ENCODE data around the gene FAM50A. TPM values are rescaled to one million over a fixed set of nuclear protein-coding genes. Genes with fewer than 3 reads are reported as not detected.

The FAM50A gene
- total RNA-seq, 2 donors from 2014 or later = 52.8 to 63.4 TPM

DNA sequence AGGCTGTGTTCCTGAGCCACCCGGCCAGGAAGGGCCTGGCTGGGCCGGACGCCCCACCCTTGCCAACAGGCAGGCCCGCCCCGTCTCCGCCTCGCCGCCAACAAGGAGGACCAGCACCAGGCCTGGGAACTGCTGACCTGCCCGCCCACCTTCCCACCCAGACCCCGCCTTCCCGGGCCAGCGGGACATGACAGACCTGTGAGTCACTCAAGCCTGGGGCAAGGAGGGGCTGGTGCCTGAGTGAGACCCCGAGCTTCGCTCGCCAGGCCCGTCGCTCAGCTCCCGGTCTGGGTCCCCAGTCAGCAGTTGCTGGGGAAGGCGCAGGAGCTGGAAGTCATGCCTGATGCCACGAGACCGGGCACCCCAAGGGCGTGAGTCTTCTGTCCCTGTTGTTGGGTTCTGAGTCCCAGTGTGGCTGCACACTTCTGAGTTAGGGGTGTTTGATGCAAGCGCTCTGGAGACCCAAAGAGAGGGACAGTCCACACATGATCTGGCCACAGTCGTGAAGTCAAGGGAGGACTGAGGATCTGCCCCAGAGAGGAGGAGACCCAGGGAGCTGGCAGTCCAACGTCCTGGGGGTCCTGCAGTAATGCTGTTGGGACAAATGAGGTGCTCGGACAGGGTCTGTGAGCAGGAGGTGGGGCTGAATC lies 34.6 kb upstream of the FAM50A start, which contains the start of gene DNASE1L1:
DNASE1L1 (minus strand) TSS at position 33 of the 650 bp plus-strand sequence. CDS start 3,686 bp downstream, outside the sequence.
- H3K27ac ChIP-seq = peak within 1 kb of the TSS; percentile 83 to 84
- peak; percentile 73 for DNase-seq (ENCODE audit: low spot score)
- ATAC-seq (ENCODE audit: insufficient number of reproducible peaks, low FRiP score, low read depth) = peak; percentile 60
- TF ChIP-seq, protein P1, sequence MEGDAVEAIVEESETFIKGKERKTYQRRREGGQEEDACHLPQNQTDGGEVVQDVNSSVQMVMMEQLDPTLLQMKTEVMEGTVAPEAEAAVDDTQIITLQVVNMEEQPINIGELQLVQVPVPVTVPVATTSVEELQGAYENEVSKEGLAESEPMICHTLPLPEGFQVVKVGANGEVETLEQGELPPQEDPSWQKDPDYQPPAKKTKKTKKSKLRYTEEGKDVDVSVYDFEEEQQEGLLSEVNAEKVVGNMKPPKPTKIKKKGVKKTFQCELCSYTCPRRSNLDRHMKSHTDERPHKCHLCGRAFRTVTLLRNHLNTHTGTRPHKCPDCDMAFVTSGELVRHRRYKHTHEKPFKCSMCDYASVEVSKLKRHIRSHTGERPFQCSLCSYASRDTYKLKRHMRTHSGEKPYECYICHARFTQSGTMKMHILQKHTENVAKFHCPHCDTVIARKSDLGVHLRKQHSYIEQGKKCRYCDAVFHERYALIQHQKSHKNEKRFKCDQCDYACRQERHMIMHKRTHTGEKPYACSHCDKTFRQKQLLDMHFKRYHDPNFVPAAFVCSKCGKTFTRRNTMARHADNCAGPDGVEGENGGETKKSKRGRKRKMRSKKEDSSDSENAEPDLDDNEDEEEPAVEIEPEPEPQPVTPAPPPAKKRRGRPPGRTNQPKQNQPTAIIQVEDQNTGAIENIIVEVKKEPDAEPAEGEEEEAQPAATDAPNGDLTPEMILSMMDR (IDR thresholded peaks at IDR 0.05) = no peak
- H3K36me3 ChIP-seq = no peaks in the 10 kb centered on the region
- H3K27me3 ChIP-seq (replicated peaks; ENCODE audit: insufficient read depth) = no peaks in the 10 kb centered on the region
- H3K4me3 ChIP-seq = peak within 1 kb of the TSS; percentile 73
- H3K4me1 ChIP-seq (ENCODE audit: control insufficient read depth in 1 of 2, low read depth in 2 of 2) = peaks cover 3 to 28% of the 10 kb centered on the region in 2 donors
- no peaks in the 10 kb centered on the region for H3K9me3 ChIP-seq

DNA sequence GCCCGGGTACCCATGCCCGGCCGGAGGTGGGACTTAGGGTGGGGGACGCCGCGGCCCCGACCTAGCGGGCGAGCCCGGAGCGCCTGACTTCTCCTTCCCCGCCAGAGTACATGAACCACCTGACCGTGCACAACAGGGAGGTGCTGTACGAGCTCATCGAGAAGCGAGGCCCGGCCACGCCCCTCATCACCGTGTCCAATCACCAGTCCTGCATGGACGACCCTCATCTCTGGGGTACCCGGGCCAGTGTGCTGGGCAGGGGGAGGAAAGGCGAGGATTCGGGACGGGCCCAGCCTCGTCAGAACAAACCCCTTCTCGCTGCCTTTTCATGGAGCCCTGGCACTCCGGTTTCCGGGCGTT lies 32.0 kb upstream of the FAM50A start:
- H3K9me3 ChIP-seq = no peaks in the 10 kb centered on the region
- DNase-seq (ENCODE audit: low spot score) (no peak), ATAC-seq (ENCODE audit: insufficient number of reproducible peaks, low FRiP score, low read depth) (peak; percentile 53)
- no peaks in the 10 kb centered on the region for H3K36me3 ChIP-seq
- peak overlapping the region; percentile 83 for H3K4me3 ChIP-seq
- H3K27me3 ChIP-seq (replicated peaks; ENCODE audit: insufficient read depth) = no peaks in the 10 kb centered on the region
- H3K27ac ChIP-seq = peak overlapping the region; percentile 82 to 91
- H3K4me1 ChIP-seq (ENCODE audit: control insufficient read depth in 1 of 2, low read depth in 2 of 2) = peaks cover 3 to 28% of the 10 kb centered on the region in 2 donors
- TF ChIP-seq, protein P1 (IDR thresholded peaks at IDR 0.05) = no peak

DNA sequence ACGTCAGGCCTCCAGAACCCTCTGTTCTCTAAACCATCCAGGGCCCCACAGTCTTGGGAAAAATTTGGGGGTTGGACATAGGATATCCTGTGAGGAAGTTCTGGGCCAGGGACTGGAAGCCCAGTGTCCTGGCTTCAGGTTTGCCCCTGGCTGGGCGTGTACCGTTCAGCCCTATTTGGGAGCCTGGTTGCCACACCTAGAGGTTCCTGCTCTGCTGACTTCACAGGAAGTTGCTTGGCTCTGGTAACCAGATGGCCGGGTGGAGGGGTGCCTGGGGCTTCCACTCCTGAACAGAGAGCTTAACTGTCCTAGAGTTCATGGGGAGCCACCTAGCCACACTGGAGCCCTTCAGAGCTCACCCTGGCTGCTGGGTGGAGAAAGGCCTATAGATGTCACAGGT lies 31.5 kb upstream of the FAM50A start:
- DNase-seq (ENCODE audit: low spot score) (no peak), ATAC-seq (ENCODE audit: insufficient number of reproducible peaks, low FRiP score, low read depth) (no peak)
- peaks cover 3 to 28% of the 10 kb centered on the region in 2 donors for H3K4me1 ChIP-seq (ENCODE audit: control insufficient read depth in 1 of 2, low read depth in 2 of 2)
- peak overlapping the region; percentile 83 for H3K4me3 ChIP-seq
- TF ChIP-seq, protein P1 (IDR thresholded peaks at IDR 0.05) = no peak
- H3K27me3 ChIP-seq (replicated peaks; ENCODE audit: insufficient read depth) = no peaks in the 10 kb centered on the region
- H3K27ac ChIP-seq = peak overlapping the region; percentile 82 to 91
- no peaks in the 10 kb centered on the region for H3K36me3 ChIP-seq
- no peaks in the 10 kb centered on the region for H3K9me3 ChIP-seq

DNA sequence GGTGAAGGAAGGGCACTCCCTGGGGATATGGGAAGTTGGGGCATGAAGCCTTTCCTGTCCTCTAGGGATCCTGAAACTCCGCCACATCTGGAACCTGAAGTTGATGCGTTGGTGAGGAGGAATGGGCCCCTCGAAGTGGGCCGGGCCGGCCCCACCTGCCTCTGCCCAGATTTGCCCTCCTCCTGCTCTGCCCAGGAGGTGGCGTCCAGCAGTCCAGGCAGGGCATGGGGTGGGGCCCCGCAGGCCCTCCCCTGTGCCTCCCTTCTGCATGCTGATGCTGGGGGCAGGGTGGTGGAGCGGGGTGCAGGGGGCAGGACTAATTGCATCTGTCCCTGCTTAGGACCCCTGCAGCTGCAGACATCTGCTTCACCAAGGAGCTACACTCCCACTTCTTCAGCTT lies 30.8 kb upstream of the FAM50A start:
- Histone ChIP-seq H3K9me3 (no peaks in the 10 kb centered on the region), H3K4me1 (ENCODE audit: control insufficient read depth in 1 of 2, low read depth in 2 of 2) (peaks cover 3 to 25% of the 10 kb centered on the region in 2 donors), H3K27me3 (replicated peaks; ENCODE audit: insufficient read depth) (no peaks in the 10 kb centered on the region), H3K27ac (peak overlapping the region in 1 of 2 donors; percentile 91), H3K4me3 (no peak overlapping the region), H3K36me3 (no peaks in the 10 kb centered on the region)
- TF ChIP-seq, protein P1 (IDR thresholded peaks at IDR 0.05) = no peak
- DNase-seq (ENCODE audit: low spot score) (no peak), ATAC-seq (ENCODE audit: insufficient number of reproducible peaks, low FRiP score, low read depth) (no peak)

DNA sequence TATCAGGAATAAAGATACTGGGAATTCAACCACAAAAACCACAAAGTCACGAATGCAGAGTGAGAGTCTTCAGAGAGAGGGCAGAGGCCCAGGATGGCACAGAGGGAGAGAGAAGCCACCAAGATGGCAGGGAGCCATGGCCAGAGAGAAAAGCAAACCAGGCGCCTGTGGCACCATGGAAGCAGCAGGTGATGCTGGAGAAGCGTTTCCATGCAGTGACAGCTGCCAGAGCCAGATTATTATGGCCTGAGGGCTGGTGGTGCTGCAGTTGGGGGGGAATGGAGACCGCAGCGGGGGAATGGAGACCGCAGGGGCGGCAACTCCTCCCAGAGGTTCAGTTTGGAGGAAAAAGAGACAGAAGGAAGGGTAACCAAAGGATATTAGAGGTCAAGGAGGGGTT lies 26.8 kb upstream of the FAM50A start:
- H3K27me3 ChIP-seq (replicated peaks; ENCODE audit: insufficient read depth) = no peaks in the 10 kb centered on the region
- TF ChIP-seq, protein P1 (IDR thresholded peaks at IDR 0.05) = no peak
- no peaks in the 10 kb centered on the region for H3K9me3 ChIP-seq
- peaks cover 0 to 9% of the 10 kb centered on the region in 2 donors for H3K4me1 ChIP-seq (ENCODE audit: control insufficient read depth in 1 of 2, low read depth in 2 of 2)
- no peak for ATAC-seq (ENCODE audit: insufficient number of reproducible peaks, low FRiP score, low read depth)
- DNase-seq (ENCODE audit: low spot score) = no peak
- no peak overlapping the region for H3K4me3 ChIP-seq
- no peak overlapping the region for H3K27ac ChIP-seq
- H3K36me3 ChIP-seq = no peaks in the 10 kb centered on the region

Data from thoracic aorta (tissue), 2 donors.